Naive thymus-derived CD4-positive, alpha-beta T cell (primary cell): ENCODE data around the gene C11orf16. TPM values are rescaled to one million over a fixed set of nuclear protein-coding genes. Genes with fewer than 3 reads are reported as not detected.

Source experiments
- ATAC-seq: fragments of 150-1000 bp; cut with Tn5 transposase; 2 replicates; pipeline ENCODE4 v1.10.0; 2021; ENCODE audit warnings: mild to moderate bottlenecking, moderate library complexity
- CTCF ChIA-PET: fragments of 350-600 bp; sonication (Branson Sonifier 250); formaldehyde crosslinking; loops from one replicate; lab custom pipeline; 2021; ENCODE audit warnings: antibody characterized with exemption; lab: Charles Lee
- POLR2A ChIA-PET: fragments of 350-600 bp; sonication (Branson Sonifier 250); formaldehyde crosslinking; loops from one replicate; lab custom pipeline; 2021; ENCODE audit warnings: antibody characterized with exemption, inconsistent platforms; lab: Charles Lee
- DNase-seq, 9 donors: peaks; one replicate each; pipeline versions ENCODE4 v3.0.0 to v3.0.0-alpha.2; 2020 to 2022; ENCODE audit warnings: mixed read lengths in 1 of 9
- H3K27ac ChIP-seq: one replicate; pipeline ENCODE4 v1.7.0; 2013; ENCODE audit warnings: mild to moderate bottlenecking, low read depth, low read length, moderate library complexity
- H3K27me3 ChIP-seq, 2 donors: one replicate each; pipeline ENCODE4 v1.7.0; 2013; ENCODE audit warnings: low read length in 2 of 2, mild to moderate bottlenecking in 2 of 2, moderate library complexity in 2 of 2; ENCODE audit not compliant: control insufficient read depth in 2 of 2, insufficient read depth in 2 of 2
- H3K36me3 ChIP-seq, 3 experiments: 1 replicate in 2 of 3; 2 replicates in 1 of 3; pipeline ENCODE4 v1.7.0; 2013; ENCODE audit warnings: low read length in 3 of 3, mild to moderate bottlenecking in 3 of 3, moderate library complexity in 1 of 3; ENCODE audit not compliant: insufficient read depth in 3 of 3, control insufficient read depth in 2 of 3
- H3K4me1 ChIP-seq, 2 donors: one replicate each; pipeline ENCODE4 v1.7.0; 2013; ENCODE audit warnings: low read length in 2 of 2, mild to moderate bottlenecking in 2 of 2, moderate library complexity in 1 of 2; ENCODE audit not compliant: control insufficient read depth in 2 of 2, insufficient read depth in 2 of 2
- H3K4me3 ChIP-seq: 2 replicates; pipeline ENCODE4 v1.7.0; 2013; ENCODE audit warnings: mild to moderate bottlenecking, low read length
- H3K9me3 ChIP-seq, 3 experiments: 1 replicate in 2 of 3; 2 replicates in 1 of 3; pipeline ENCODE4 v1.7.0; 2013; ENCODE audit warnings: low read length in 3 of 3; ENCODE audit not compliant: control insufficient read depth in 2 of 3
- H3K27ac Mint-ChIP-seq, 9 donors: one replicate each; pipeline ENCODE4 v1.8.0; 2020 to 2022; ENCODE audit warnings: mixed read lengths in 9 of 9, mild to moderate bottlenecking in 8 of 9, moderate library complexity in 5 of 9, inconsistent platforms in 2 of 9
- H3K27me3 Mint-ChIP-seq, 5 donors: one replicate each; pipeline ENCODE4 v1.8.0; 2021 to 2022; ENCODE audit warnings: mixed read lengths in 5 of 5, mild to moderate bottlenecking in 1 of 5
- H3K36me3 Mint-ChIP-seq, 5 donors: one replicate each; pipeline ENCODE4 v1.8.0; 2020 to 2022; ENCODE audit warnings: mixed read lengths in 5 of 5, mild to moderate bottlenecking in 3 of 5, inconsistent platforms in 1 of 5
- H3K4me1 Mint-ChIP-seq, 7 donors: one replicate each; pipeline ENCODE4 v1.8.0; 2020 to 2022; ENCODE audit warnings: mixed read lengths in 7 of 7, mild to moderate bottlenecking in 3 of 7, inconsistent platforms in 1 of 7
- H3K4me3 Mint-ChIP-seq, 10 donors: one replicate each; pipeline ENCODE4 v1.8.0; 2020 to 2022; ENCODE audit warnings: mild to moderate bottlenecking in 10 of 10, mixed read lengths in 10 of 10, moderate library complexity in 6 of 10, inconsistent platforms in 2 of 10
- H3K9me3 Mint-ChIP-seq, 11 donors: one replicate each; pipeline ENCODE4 v1.8.0; 2020 to 2022; ENCODE audit warnings: mixed read lengths in 11 of 11, mild to moderate bottlenecking in 4 of 11, inconsistent platforms in 1 of 11, moderate library complexity in 1 of 11
- intact Hi-C, 2 donors: fragments of 100-400 bp; cut with micrococcal nuclease; formaldehyde crosslinking; loops; one replicate each; pipeline ENCODE4 v1.15.1; 2023
- polyA plus RNA-seq, 2 donors: library from polyadenylated mRNA; unstranded; fragments of 300-500 nt; fragmentation: Illumina TruSeq; gene quantifications; one replicate each; pipeline ENCODE4 v1.2.3, GENCODE V29; 2021
- total RNA-seq, 6 experiments: library from RNA in 5 of 6; stranded (reverse) in 5 of 6; gene quantifications; 1 replicate in 5 of 6; 2 replicates in 1 of 6; pipeline ENCODE4 v1.2.3 and lab custom pipeline; 2021 to 2026

C11orf16 gene
- total and polyA plus RNA-seq, 7 experiments from 2014 or later, result not detected

- POLR2A ChIA-PET, result no interaction called here
- H3K27me3 ChIP-seq, result no peaks in the 10 kb centered on the region
- H3K36me3 ChIP-seq, result peaks cover 0 to 11% (median 0%) of the 10 kb centered on the region in 3 experiments
- Mint-ChIP-seq H3K4me1 (peaks cover 11 to 29% (median 19%) of the 10 kb centered on the region in 7 donors), H3K27me3 (no peaks in the 10 kb centered on the region), H3K9me3 (no peaks in the 10 kb centered on the region), H3K27ac (peak overlapping the region in 1 of 9 donors; percentile 58), H3K36me3 (peaks cover 0 to 10% (median 4%) of the 10 kb centered on the region in 5 donors), H3K4me3 (no peak overlapping the region)
- no peak for DNase-seq
- intact Hi-C loops, result no loop called here
- no peak overlapping the region for H3K4me3 ChIP-seq
- H3K4me1 ChIP-seq, result peaks cover 12 to 13% of the 10 kb centered on the region in 2 donors
- CTCF ChIA-PET, result no interaction called here
- H3K9me3 ChIP-seq, result no peaks in the 10 kb centered on the region
- no peak overlapping the region for H3K27ac ChIP-seq
- ATAC-seq, result no peak
Measured at GRCh38 chr11:8967184-8967583, 34.4 kb upstream of the C11orf16 start.

GRCh38 chr11:8964324-8965320 is 31.9 kb upstream of the C11orf16 start, which contains the start of gene TMEM9B:
TMEM9B (minus strand) TSS chr11:8964442; CDS start chr11:8964313, 129 bp downstream.
- Histone ChIP-seq H3K4me1 (peaks cover 13 to 17% of the 10 kb centered on the region in 2 donors), H3K27ac (peak within 1 kb of the TSS; percentile 92), H3K27me3 (no peaks in the 10 kb centered on the region), H3K9me3 (no peaks in the 10 kb centered on the region), H3K36me3 (peaks cover 0 to 11% (median 0%) of the 10 kb centered on the region in 3 experiments), H3K4me3 (peak within 1 kb of the TSS; percentile 96)
- no peaks in the 10 kb centered on the region for H3K9me3 Mint-ChIP-seq
- H3K4me3 Mint-ChIP-seq, result peak within 1 kb of the TSS; percentile 94 to 99 (median 98)
- peak within 1 kb of the TSS; percentile 94 to 99 (median 98) for H3K27ac Mint-ChIP-seq
- CTCF ChIA-PET, result interaction anchor here (0.8 to 1.5 kb wide), 3 partner anchors 39 to 51 kb away, joined by 3 to 5 read pairs (median 4); partner anchors contain the start of gene NRIP3
- POLR2A ChIA-PET, result interaction anchor here (0.6 to 2.1 kb wide), 9 partner anchors 8 to 496 kb away, joined by 3 to 27 read pairs (median 5); partner anchors contain the start of genes AKIP1, RPL27A, TRIM66 and ZNF143
- peaks cover 17 to 45% (median 32%) of the 10 kb centered on the region in 7 donors for H3K4me1 Mint-ChIP-seq
- intact Hi-C loops, result loop anchor here (1.0 to 5.0 kb wide), 15 partner anchors 39 to 1493 kb away; partner anchors contain the start of genes RPL27A (in 2 of the 2), TMEM41B (in 2 of the 2), TRIM66 (in 2 of the 2) and AKIP1 (in 1 of the 2)
- peak; percentile 35 to 85 (median 66) for DNase-seq
- no peaks in the 10 kb centered on the region for H3K27me3 Mint-ChIP-seq
- ATAC-seq, result peak; percentile 90
- H3K36me3 Mint-ChIP-seq, result peaks cover 3 to 7% (median 4%) of the 10 kb centered on the region in 5 donors

GRCh38 chr11:8963569-8964323 is 31.0 kb upstream of the C11orf16 start:
- DNase-seq (peak in 7 of 9 donors; percentile 61 to 79 (median 77)), ATAC-seq (peak; percentile 83)
- Mint-ChIP-seq H3K27me3 (no peaks in the 10 kb centered on the region), H3K4me3 (peak overlapping the region; percentile 94 to 99 (median 98)), H3K36me3 (peaks cover 2 to 6% (median 4%) of the 10 kb centered on the region in 5 donors), H3K9me3 (no peaks in the 10 kb centered on the region), H3K4me1 (peaks cover 20 to 48% (median 35%) of the 10 kb centered on the region in 7 donors), H3K27ac (peak overlapping the region; percentile 94 to 99 (median 98))
- peak overlapping the region; percentile 92 for H3K27ac ChIP-seq
- H3K9me3 ChIP-seq, result no peaks in the 10 kb centered on the region
- peaks cover 13 to 17% of the 10 kb centered on the region in 2 donors for H3K4me1 ChIP-seq
- no peaks in the 10 kb centered on the region for H3K27me3 ChIP-seq
- H3K4me3 ChIP-seq, result peak overlapping the region; percentile 96
- POLR2A ChIA-PET, result interaction anchor here (0.5 to 2.1 kb wide), 10 partner anchors 9 to 610 kb away, joined by 3 to 27 read pairs (median 5); partner anchors contain the start of genes AKIP1, RPL27A, TRIM66 and WEE1
- CTCF ChIA-PET, result interaction anchor here (0.6 to 1.5 kb wide), 3 partner anchors 37 to 50 kb away, joined by 3 to 5 read pairs (median 3); no protein-coding TSS in a partner anchor
- intact Hi-C loops, result loop anchor here (1.0 to 5.0 kb wide), 15 partner anchors 40 to 1494 kb away; partner anchors contain the start of genes RPL27A (in 2 of the 2), TMEM41B (in 2 of the 2), TRIM66 (in 2 of the 2) and AKIP1 (in 1 of the 2)
- H3K36me3 ChIP-seq, result peaks cover 0 to 11% (median 0%) of the 10 kb centered on the region in 3 experiments

GRCh38 chr11:8962841-8963240 is 30.1 kb upstream of the C11orf16 start:
- DNase-seq (no peak), ATAC-seq (no peak)
- Histone ChIP-seq H3K4me3 (peak overlapping the region; percentile 96), H3K27ac (peak overlapping the region; percentile 92), H3K36me3 (peaks cover 0 to 11% (median 0%) of the 10 kb centered on the region in 3 experiments), H3K4me1 (peaks cover 13 to 17% of the 10 kb centered on the region in 2 donors), H3K27me3 (no peaks in the 10 kb centered on the region), H3K9me3 (no peaks in the 10 kb centered on the region)
- Mint-ChIP-seq H3K27me3 (no peaks in the 10 kb centered on the region), H3K36me3 (peaks cover 0 to 6% (median 3%) of the 10 kb centered on the region in 5 donors), H3K27ac (peak overlapping the region; percentile 73 to 99 (median 98)), H3K4me1 (peaks cover 20 to 48% (median 35%) of the 10 kb centered on the region in 7 donors), H3K4me3 (peak overlapping the region; percentile 94 to 99 (median 98)), H3K9me3 (no peaks in the 10 kb centered on the region)
- CTCF ChIA-PET, result interaction anchor here (1.4 kb wide), 1 partner anchor 49 kb away, joined by 3 read pairs; no protein-coding TSS in a partner anchor
- POLR2A ChIA-PET, result interaction anchor here (0.6 kb wide), 1 partner anchor 427 kb away, joined by 4 read pairs; no protein-coding TSS in a partner anchor
- intact Hi-C loops, result loop anchor here (5.0 kb wide), 3 partner anchors 351 to 1494 kb away; partner anchors contain the start of genes AMPD3 (in 1 of the 2) and EIF3F (in 1 of the 2)

- H3K4me1 ChIP-seq, result peaks cover 13 to 17% of the 10 kb centered on the region in 2 donors
- H3K27me3 Mint-ChIP-seq, result no peaks in the 10 kb centered on the region
- peaks cover 22 to 54% (median 44%) of the 10 kb centered on the region in 7 donors for H3K4me1 Mint-ChIP-seq
- H3K9me3 ChIP-seq, result no peaks in the 10 kb centered on the region
- no peak overlapping the region for H3K4me3 ChIP-seq
- DNase-seq (no peak), ATAC-seq (no peak)
- CTCF ChIA-PET, result interaction anchor here (0.7 to 3.7 kb wide), 5 partner anchors 8 to 1357 kb away, joined by 3 to 31 read pairs (median 3); partner anchors contain the start of genes RPL27A and TRIM66
- H3K27ac ChIP-seq, result no peak overlapping the region
- intact Hi-C loops, result loop anchor here (5.0 kb wide), 3 partner anchors 349 to 1496 kb away; partner anchors contain the start of genes AMPD3 (in 1 of the 2) and EIF3F (in 1 of the 2)
- no peaks in the 10 kb centered on the region for H3K9me3 Mint-ChIP-seq
- peaks cover 0 to 11% (median 3%) of the 10 kb centered on the region in 5 donors for H3K36me3 Mint-ChIP-seq
- H3K4me3 Mint-ChIP-seq, result peak overlapping the region in 1 of 10 donors; percentile 18
- POLR2A ChIA-PET, result interaction anchor here (1.4 kb wide), 1 partner anchor 273 kb away, joined by 4 read pairs; no protein-coding TSS in a partner anchor
- peak overlapping the region in 3 of 9 donors; percentile 0 to 42 (median 33) for H3K27ac Mint-ChIP-seq
- H3K36me3 ChIP-seq, result peaks cover 0 to 11% (median 0%) of the 10 kb centered on the region in 3 experiments
- no peaks in the 10 kb centered on the region for H3K27me3 ChIP-seq
Measured at GRCh38 chr11:8961401-8961800, 28.7 kb upstream of the C11orf16 start.
